ENCODE data around the gene CFAP57.
"Not testable (repeated sequence)": the region's sequence is repeated elsewhere in the genome, so short reads cannot be mapped to it uniquely, and the experiment has no call there.

The CFAP57 gene

DNA sequence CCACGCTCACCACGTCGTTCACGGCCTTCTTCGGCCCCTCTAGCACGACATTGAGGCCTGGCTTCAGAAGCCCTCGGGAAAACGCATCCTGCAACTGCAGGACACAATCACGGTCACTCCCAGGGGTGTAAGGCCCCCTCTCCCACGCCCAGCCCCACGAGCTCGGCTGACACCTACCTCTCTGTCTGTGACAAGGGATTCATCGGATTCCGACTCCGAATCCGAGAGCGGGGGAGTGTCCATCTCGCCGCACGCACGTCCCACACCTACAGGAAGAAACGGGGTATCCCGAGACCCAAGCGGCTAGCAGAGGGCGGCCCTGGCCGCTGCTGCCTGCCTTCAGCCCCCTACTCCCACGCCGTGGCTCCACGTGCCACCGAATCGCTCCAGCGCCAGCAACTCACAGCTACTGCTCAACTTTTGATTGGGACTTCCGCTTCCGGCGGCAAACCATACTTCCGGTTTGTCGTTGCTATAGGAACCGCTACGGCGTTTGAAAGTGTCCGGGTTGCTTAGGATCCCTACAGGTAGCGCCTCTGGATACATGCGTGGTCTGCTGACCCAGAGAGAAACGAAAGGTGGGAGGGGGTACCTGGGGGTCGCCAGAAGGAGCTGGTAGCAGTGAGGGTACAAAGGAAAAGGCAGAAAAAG is at the start of gene CFAP57, which contains the start of gene EBNA1BP2:
Gene CFAP57, plus strand, starts transcription at position 455 of the 651 bp plus-strand sequence. CDS start 424 bp downstream, outside the sequence.
Gene EBNA1BP2, minus strand, starts transcription at position 415 of the 651 bp plus-strand sequence. Its CDS starts 172 bp downstream, at position 243.
- DNase-seq (ENCODE audit: low read depth, low spot score), result peak; percentile 96

DNA sequence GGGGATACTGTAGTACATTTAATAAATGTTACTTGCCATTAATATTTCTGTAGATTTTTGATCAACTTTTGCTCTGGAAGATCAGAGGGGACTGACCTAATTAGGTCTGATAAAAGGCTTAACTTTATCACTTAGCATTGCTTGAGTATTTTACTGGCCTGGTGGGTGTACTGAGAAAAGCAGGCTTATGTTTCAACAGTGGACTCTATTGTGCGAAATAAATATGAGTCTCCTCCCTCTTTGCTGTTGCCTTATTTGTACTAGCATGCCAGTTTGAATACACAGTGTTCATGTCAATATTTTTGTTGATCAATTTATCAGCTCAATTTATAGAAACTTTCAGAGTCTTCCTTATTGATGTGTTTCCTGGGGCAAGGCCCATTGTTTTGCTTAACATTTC is 49.1 kb upstream of the CFAP57 start:
- no peak for DNase-seq (ENCODE audit: low read depth, low spot score)

DNA sequence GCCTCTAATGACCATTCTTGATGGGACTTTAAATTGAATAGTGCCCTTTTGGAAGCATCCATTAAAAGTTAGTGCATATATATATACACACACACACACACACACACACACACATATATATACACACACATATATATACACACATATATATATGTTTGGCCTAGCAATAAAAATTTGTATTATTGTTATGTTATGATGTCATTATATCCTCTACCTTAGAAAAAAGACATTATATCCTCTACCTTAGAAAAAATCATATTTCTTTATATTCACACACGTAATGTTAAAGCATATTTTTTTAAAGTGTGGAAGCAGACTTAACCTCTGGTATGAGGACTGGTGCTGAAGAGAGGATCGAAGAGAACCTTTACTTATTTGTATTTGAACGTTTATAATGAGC is 43.3 kb upstream of the CFAP57 start:
- DNase-seq (ENCODE audit: low read depth, low spot score), result no peak

DNA sequence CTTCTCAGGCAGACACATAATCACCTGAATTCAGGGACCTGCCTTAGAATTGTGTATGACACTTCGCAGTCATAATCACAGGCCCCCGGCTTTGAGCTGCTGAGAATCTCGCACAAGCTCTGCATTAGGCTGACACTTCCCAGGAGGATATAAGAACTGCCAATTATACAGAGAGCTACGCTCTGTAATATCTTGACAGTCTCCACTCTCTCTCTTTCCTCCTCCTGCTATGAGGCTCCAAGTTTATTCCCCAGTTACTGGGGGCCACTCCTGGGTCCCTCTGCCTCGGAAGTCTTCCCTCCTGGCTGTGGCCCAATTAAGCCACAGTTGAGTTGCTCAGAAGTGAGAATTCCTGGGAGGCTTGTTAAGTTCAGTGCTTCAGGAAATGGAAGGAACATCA is 42.7 kb upstream of the CFAP57 start:
- DNase-seq (ENCODE audit: low read depth, low spot score), result no peak

DNA sequence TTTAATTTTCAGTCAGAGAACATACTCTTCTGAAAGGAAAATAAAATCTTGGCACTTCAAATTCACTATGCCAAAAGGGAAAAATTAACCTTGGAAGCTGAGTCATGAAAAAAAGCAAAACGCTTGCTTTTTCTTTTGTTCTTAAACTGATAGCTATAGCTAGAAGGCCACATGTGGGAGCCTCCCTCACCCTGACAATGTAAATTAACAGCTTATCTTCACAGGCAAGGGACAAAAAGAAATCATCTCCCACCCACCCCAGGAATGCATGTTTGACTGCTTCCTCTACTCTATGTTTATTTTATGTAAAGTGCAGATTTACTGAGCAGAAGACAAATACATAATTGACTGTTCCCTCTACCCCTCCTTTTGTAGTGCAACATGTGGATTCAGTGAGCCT is 38.1 kb upstream of the CFAP57 start:
- DNase-seq (ENCODE audit: low read depth, low spot score), result no peak

DNA sequence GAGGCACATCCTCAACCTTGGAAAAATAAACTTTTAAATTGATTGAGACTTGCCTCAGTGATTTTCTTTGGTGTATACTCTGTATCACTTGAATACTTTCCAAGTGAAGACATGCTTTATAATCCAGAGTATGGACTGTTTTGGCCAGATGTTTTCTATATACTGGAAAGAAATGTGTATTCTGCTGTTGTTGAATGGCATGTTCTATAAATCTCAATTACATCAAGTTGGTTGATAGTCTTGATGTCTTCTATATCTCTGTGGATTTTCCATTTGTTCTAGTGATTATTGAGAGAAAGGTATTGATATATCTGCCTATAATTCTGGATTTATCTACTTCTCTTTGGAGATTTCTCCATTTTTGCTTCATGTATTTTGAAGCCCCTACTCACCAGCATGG is 37.5 kb upstream of the CFAP57 start:
- no peak for DNase-seq (ENCODE audit: low read depth, low spot score)

DNA sequence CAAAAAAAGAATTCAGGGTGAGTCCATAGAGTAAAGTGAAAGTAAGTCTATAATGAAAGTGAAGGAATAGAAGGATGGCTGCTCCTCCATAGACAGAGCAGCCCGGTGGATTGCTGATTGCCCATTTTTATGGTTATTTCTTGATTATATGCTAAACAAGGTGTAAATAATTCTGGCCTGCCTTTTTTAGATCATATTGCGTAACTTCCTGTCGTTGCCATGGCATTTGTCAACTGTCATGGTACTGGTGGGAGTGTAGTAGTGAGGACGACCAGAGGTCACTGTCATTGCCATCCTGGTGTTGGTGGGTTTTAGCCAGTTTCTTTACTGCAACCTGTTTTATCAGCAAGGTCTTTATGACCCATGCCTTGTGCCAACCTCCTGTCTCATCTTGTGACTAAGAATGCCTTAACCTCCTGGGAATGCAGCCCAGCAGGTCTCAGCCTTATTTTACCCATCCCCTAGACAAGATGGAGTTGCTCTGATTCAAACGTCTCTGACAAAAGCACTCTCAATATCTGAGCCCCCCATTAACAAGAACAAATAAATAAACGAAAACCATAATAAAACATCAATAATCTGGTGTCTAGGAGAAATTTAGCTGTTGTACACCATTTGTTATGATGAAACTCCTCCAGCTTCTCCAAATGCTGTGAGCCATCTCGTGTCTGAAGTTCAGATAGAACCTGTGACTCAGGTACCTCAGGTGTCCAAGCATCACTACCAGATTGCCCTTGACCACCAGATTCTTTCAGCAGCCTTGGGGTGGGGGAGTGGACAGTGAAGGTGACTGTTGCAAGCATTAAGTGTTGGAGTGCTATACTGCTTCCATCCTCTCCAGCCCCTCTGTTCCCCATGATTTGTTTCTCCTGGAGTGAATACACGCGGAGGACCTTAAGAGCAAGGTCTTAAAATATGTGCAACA is 36.0 kb upstream of the CFAP57 start:
- no peak for DNase-seq (ENCODE audit: low read depth, low spot score)

DNA sequence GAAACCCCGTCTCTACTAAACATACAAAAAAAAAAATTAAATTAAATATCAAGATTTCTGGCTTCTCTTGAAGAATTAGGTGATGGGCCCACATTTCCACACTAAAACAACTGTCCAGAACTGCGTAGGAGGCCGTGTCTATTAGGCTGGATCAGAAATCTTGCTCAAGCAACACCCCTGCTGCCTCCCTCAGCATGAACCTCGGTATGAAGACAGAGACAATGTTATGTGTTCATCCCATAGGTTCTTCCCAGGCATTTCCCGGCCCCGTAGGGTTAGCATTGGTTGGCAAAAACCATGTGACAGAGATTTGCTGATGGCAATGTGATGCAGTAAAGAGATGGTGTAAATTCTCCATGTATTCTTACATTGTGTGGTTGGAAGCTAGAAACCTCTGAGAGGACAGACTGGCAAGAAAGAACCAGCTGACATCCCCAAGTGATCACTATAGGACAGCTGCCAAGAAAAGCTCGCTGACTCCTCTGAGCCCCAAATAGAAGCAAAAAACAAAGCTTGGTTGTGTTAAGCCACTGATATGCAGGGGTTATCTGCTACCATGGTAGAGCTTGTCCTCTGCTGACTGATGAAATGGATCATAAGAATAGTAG is 34.6 kb upstream of the CFAP57 start:
- no peak for DNase-seq (ENCODE audit: low read depth, low spot score)

DNA sequence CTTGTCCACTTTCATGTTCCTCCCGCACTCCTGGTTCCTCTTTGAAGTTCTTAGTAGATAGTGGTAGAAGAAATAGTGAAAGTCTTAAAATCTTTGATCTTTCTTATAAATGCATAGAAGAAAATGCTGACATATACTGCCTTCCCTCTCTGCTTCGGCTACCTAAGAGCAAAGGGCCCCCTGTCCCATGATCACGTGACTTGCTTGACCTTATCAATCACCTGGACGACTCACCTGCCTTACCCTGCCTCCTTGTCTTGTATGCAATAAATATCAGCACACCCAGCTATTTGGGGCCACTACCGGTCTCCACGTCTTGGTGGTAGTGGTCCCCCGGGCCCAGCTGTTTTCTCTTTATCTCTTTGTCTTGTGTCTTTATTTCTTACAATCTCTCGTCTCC is 32.8 kb upstream of the CFAP57 start:
- DNase-seq (ENCODE audit: low read depth, low spot score), result not testable (repeated sequence)

DNA sequence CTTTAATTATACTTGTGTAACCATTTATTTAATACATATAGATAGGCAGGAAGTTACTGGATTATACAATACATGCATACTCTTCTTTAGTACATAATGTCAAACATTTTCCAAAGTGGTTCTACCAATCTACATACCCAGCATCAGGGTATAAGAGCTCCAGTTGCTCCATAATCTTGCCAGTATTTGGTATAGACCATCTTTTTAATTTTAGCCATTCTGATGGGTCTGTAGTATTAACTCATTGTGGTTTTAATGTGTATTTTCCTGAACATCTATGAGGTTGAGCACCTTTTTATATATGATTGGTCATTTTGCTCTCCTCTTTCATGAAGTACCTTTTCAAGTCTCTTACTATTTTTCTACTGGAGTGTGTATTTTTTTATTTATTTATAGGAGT is 32.1 kb upstream of the CFAP57 start:
- no peak for DNase-seq (ENCODE audit: low read depth, low spot score)

DNA sequence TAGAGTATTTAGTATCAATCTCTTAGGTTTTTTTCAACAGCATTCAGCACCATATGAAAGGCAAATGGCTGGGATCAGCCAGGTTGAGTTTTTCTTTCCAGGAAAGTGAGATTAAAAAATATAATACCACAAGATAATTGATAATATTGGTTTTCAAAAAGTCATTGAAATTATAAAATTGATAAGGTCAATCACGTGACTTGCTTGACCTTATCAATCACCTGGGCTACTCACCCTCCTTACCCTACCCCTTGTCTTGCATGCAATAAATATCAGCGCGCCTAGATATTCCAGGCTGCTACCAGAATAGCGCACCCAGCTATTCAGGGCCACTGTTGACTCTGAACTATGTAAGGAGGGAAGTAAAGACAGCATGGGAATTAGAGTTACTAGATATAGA is 31.5 kb upstream of the CFAP57 start:
- no peak for DNase-seq (ENCODE audit: low read depth, low spot score)

DNA sequence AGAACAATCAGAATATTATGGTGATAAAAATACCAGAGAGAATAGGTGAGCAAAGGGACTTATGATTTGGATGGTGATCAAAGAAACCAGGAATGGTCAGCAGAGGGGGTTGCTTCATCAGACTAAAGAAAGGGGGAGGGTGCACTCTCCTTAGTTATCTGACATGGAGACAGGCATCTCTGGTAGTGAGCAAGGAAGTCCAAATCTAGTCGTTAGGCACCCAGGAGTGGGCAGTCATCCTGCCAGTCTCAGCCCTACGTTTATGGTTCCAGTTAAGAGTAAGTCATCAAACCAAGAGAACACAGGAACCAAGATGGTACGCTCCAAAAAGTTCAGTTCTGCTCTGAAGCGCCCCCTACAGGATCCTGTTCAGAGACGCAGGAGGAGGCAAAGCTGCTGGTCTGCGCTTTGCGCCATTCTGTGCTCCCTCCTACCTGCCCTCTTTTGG is 28.7 kb upstream of the CFAP57 start:
- DNase-seq (ENCODE audit: low read depth, low spot score), result peak; percentile 52

DNA sequence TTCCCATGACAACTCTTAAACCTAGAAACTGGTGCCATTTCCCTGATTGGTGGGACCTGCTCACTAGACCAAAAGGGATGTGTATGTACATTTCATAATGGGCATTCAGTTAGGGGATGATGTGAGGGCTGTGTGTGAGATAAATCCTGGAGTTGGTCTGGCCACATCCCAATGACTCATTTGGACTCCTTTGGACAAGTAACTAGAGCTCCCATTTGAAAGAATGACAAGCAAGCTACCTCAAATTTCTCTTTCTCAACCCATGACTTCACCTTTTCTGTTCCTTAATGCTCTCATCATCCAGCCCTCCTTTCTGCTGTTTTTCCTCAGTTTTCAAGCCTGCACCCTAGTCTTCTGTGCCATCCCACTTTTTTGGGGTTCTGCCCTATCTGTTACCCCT is 27.9 kb upstream of the CFAP57 start:
- no peak for DNase-seq (ENCODE audit: low read depth, low spot score)

DNA sequence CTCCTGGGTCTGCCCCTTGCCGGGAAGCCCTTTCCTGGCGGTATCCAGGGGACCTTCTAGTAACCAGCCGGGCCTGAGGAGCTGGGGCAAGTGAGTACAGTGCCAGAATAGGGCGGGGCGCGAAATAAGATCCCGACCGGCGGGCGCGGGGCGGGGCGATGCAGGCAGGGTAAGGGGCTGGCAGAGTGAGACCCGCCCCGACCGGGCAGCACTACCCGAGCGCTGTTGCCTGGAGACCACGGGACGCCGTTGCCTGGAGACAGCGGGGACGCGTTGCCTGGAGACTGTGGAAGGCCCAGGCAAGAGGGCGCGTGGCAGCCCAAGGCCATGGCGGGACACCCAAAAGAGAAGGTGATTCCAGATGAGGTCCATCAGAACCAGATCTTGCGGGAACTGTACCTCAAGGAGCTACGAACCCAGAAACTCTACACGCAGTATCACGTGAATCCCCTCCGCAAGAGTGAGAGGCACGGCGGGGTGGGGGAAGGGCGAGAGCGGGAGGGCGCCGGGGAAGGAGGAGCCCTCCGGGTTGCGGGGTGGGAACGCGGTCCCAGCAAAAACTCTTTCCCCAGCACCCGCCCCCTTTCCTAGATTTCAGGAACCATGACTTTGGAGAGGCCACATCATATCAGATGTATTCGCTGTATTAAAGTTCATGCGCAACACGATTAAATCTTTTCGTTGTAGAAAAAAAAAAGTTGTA is 24.4 kb upstream of the CFAP57 start:
- peak; percentile 99 for DNase-seq (ENCODE audit: low read depth, low spot score)

DNA sequence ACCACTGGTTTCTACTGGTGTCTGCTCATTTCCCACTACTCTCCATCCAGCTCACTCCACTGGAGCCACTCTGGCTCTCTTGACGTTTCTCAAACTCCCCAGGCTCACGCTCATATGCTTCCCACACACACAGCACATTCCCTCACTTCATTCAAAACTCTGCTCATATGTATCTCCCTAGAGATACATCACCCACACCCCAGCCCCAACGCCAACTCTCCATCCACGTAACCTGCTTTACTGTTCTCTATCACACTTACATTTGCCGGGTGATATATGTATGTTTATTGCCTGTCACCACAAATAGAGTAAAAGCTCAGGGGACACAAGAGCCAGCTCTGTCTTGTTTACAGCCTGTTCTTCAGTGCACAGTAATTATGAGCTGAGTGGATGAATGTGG is 22.2 kb upstream of the CFAP57 start:
- DNase-seq (ENCODE audit: low read depth, low spot score), result no peak

DNA sequence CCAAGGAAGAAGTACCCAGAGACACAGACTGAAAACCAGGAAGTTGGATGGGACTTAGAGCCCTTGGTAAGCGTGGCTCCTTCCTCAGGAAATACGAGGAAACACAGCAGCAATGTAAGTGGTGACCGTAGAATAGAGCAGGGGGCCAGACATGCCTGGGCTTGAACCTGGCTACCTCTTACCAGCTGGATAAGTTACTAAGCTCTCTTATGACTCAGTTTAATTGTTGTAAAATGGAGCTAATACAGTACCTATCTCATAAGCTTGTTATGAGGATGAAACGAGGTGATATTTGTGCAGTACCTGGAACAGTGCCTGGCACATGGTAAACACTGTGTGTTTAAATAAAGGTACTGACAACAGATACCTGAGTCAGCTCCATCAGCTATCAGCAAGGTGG is 19.3 kb upstream of the CFAP57 start:
- DNase-seq (ENCODE audit: low read depth, low spot score), result no peak

DNA sequence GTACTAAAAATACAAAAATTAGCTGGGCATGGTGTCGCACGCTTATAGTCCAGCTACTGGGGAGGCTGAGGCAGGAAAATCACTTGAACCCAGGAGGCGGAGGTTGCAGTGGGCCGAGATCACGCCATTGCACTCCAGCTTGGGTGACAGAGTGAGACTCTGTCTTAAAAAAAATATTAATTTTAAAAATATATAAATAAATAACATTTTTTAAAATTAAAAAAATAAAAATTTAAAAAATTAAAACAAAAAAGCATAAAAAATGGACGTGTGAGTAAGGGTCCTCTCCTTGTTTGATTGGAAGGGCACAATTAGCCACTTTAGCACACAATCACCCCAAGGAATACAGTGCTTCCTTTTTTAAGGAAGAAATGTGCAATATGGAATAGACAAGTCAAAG is 18.7 kb upstream of the CFAP57 start:
- no peak for DNase-seq (ENCODE audit: low read depth, low spot score)

DNA sequence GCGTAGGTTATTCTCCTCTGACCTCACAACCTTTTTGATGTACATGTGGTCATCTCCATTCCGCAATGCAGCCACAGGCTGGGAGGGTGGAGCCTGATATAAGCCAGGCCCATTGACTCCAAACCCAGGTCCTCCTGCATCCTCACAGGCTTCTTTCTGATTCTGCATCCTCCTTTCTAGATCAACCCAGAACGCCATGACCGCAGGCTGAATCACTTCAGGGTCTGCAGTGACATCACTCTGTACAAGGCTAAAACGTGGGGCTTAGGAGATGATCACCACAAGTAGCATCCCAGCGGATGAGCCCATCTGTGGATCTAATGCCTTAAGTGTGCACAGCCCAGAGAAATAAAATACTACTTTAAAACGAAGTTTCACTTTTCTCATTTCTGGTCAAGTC is 16.1 kb upstream of the CFAP57 start:
- DNase-seq (ENCODE audit: low read depth, low spot score), result no peak

DNA sequence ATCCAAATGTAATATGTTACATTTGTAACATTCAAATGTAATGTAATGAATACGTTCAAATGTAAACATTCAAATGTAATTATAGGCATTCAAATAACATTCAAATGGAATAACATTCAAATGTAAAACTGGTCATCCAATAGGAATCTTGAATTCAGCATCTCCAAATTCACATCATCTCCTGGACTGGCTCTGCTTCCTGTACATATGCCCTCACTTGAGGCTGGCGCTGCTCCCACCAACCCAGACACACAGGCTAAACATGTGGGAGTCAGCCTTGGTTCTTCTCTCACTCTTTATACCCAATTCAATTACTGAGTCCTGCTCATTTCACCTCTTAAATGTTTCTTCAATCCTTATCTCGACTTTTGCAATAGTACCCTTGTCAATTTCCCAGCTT is 7.0 kb upstream of the CFAP57 start:
- DNase-seq (ENCODE audit: low read depth, low spot score), result no peak

DNA sequence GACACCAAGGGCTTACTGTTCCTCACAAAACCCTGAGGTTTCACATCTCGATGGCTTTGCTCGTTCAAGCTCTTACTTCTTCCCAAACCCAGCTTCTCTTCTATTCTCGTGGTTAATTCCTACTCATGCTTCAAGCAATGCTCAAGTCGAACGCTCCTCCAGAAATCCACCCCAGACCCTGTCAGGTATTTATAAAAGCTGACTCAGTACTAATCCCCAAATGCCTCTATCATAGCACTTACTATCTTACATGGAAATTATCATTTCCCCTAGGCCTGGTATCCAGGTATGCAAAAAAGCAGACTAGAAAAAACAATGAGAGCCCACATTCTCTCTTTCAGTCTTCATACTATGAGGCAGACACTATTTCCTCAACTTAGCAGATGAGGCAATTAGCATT is 6.4 kb upstream of the CFAP57 start:
- DNase-seq (ENCODE audit: low read depth, low spot score), result no peak

DNA sequence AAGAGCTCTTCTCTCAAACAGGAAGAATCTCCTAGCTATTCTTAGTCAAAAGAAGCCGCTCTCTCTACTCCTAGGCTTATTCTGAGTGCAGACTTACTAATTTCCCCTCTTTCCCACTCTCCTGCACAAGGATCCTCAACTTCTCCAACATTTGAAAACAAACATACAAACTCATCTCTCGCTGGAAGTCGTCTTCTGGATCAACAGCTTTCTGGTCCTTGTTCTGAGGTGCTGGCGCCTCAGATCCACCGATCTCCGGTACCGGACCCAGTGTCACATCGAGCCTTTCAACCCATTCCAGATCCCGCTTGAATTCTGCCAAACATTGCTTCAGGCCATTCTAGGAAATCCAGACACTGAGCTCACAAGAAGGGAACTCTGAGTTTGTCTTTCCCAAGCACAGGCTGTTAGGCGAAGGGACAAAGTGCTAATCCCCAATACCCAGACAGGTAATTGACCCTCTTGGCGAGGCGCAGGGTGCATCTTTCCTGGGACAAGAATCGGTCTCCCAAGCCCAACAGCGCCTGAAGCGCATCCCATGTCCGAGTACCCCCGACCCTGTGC is 736 bp upstream of the CFAP57 start:
- peak; percentile 36 for DNase-seq (ENCODE audit: low read depth, low spot score)
